GM21515 (cell line): ENCODE data around the gene CDH2.

Experiments
- ATAC-seq: cut with Tn5 transposase; IDR thresholded peaks from one replicate; pipeline ENCODE4 v1.9.1; 2021; ENCODE audit not compliant: unreplicated experiment

CDH2 gene

GRCh38 chr18:28002841-28003240 lies 174.1 kb downstream of the CDH2 start:
- ATAC-seq = no peak

GRCh38 chr18:27996801-27997272 lies 180.1 kb downstream of the CDH2 start:
- no peak for ATAC-seq

DNA sequence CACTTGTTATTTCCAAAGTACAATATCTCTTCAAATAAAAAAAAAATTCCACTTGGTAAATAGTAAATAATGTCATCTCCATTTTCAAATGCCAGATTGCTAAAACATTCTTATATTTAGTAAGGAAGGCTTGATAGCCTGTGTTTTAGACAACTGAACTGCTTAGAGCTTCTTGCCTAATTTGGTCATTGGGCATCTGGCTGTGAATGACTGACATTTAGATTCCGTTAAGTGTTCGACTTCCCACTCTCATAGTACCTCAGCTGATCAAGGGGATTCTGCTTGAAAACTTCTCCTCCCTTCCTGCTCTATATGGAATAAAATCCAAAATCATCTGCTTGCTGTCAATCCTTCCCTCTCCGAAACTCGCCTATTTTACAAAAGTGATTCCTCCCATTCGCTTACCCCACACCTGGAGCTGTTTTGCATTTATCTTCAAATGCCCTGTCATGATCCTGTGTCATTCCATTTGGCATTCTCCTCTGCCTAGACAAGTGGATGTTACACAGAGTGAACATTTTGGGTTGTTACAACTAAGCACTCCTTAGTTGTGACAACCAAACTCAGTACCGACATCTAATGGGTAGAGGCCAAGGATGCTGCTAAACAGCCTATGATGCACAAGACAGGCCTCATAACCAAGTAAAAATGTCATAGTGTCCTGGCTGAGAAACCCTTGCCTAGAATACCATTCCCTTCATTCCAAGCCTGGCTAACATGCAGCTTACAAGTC lies 181.0 kb downstream of the CDH2 start:
- ATAC-seq = no peak

- ATAC-seq = no peak
These were observed 182.4 kb downstream of the CDH2 start for GRCh38 chr18:27994571-27994970.

DNA sequence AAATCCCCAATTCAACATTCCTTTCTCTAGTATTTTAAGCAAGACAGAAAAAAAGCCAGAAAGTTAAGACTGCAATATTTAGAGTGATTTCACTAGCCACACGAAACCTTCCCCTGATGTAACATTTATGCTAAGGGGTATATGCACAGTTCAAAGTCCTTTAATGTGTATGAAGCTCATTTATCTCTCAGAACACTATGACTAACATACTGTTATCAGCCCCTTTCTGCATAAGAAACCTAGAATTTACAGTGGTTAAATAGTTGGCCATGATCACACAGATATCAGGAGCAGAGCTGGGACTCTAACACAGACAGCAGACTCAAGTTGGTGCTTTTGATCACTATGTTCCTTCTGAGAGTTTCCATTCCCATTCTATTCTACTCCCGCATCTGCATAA lies 185.5 kb downstream of the CDH2 start:
- ATAC-seq = no peak

DNA sequence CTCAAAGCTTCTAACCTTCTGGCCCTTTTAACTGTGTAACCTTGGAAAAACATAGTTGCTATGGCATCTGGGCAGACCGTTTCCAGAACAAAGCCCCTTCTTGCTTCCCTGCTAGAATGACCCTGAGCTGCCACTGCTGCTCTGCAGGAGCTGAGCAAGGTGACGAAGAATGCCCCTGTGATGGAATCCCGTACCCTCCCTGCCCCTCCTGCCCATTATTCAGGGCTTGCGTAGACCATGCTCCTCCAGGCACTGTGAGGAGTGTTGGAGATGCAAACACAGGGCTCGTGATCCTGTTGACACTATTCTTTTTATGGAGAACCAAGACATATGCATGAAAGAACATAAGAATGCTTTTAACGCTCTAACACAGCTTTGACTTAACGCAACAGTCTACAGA lies 191.1 kb downstream of the CDH2 start:
- no peak for ATAC-seq

DNA sequence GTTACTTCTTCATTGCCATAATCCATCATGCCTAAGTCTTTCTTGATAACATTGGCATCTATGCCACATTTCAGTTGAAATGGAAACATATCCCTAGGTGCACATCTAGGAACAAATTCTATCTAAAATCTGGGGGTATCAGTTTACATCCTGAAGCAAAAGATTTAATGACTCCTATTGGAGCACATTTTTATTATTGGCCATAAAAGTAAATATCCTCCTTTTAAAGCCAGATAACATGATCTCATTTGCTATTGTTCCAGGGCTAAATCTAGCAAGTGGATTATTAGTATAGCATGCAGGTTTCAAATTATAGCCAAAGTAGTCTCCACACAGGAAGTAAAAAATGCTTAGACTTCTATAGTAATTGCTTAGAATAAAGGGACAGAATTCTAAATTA lies 193.2 kb downstream of the CDH2 start:
- no peak for ATAC-seq

DNA sequence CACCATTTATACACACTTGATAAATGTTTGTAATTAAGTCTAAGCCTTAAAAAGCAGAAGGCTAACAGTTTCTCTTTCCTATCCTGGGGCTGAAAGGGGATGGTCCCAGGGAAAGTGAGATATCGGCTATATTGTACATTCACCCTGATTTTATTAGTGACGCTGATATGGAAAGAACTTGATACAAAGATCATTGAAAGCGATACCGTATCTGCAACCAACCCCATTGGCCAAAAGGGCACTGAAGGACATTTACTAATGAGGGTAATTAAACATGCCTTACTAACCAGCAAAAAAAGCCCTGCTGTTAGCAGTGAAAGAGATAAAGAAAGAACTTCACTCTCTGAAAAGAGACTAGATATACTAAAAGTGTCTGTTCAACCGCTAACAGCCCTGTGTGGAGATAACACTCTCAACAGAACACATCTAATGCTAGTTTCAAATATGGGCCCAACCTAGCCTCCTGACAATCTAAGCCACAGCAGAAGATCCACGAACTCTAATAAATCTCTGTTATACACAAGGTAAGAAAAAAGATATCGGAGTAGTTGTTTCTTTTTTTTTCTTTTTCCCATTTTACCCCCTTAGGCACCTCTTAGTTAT lies 200.0 kb downstream of the CDH2 start:
- no peak for ATAC-seq

DNA sequence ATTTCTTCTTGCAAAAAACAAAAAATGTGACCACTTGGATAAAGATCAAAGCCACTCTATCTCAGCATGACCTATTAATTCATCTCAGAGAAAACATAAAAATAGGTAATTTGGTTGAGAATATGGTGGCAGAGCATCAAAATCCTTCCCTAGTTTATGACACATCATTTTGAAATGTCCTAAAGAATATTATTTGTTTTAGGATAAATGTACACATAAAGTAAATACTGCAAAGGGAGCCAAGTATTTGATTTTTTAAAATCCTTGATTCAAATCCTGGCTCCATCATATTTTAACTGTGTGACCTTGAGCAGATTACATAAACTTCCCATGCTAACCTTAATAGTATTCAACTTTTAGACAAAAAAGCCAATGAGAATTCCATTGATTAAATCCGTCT lies 206.6 kb downstream of the CDH2 start:
- ATAC-seq = no peak

GRCh38 chr18:27969206-27969605 lies 207.7 kb downstream of the CDH2 start:
- no peak for ATAC-seq

- ATAC-seq = no peak
These were observed 208.8 kb downstream of the CDH2 start for GRCh38 chr18:27967913-27968824.

DNA sequence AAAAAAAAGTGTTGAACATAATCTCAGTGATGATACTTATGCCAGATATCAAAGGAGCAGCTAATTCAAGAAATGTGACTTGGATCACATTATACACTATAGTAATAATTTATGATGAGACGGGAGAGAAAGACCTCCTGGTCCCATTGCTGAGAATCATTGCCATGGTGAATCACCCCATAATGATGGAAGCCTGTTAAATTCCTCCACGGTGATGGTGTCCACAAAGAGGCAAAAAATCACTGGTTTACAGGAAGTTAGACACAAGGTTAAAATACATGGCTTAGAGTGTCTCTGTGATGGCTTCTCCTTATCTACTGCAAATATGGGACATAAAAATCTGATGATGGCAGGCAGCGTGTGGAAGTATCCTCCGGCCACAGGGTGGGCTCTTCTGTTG lies 210.0 kb downstream of the CDH2 start:
- no peak for ATAC-seq

- no peak for ATAC-seq
These were observed 212.1 kb downstream of the CDH2 start for GRCh38 chr18:27964811-27965210.

DNA sequence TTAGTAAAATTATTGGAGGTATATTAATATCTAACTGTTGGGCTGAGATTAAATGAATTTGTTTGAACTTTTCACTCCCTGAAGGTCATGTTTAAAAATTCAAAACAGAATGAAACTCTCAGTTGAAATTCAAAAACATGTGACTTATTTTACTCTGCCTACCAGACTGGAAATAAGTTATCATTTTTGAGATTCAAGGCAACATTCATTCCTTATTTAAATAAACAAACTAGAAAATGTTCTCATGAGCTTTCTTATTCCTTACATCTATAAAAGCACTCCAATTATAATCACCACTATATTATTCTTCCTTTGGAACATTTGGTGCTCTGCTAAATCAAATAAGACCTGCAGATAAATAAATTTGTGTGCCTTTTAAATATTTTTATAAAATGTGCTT lies 217.8 kb downstream of the CDH2 start:
- no peak for ATAC-seq

- ATAC-seq = no peak
These were observed 220.8 kb downstream of the CDH2 start for GRCh38 chr18:27956001-27956640.

DNA sequence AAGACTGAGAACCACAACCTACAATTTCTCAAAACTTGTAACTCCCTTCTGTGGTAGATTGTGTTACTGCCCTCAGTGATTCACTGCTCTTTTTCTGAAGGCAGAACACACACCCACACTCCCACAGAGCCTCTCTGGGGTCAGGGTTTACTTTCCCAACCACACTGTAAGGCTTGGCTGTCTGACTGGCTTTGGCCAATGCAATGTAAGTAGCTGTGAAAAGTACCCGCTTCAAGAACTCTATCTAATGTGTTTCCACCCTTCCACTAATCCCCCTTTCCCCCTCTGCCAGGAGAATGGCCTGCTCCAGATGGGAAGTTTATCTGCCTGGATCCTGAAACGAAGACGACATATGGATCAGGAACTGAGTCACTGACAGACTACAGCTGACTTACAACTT lies 222.7 kb downstream of the CDH2 start:
- ATAC-seq = no peak

- ATAC-seq = no peak
These were observed 224.2 kb downstream of the CDH2 start for GRCh38 chr18:27952741-27953140.

DNA sequence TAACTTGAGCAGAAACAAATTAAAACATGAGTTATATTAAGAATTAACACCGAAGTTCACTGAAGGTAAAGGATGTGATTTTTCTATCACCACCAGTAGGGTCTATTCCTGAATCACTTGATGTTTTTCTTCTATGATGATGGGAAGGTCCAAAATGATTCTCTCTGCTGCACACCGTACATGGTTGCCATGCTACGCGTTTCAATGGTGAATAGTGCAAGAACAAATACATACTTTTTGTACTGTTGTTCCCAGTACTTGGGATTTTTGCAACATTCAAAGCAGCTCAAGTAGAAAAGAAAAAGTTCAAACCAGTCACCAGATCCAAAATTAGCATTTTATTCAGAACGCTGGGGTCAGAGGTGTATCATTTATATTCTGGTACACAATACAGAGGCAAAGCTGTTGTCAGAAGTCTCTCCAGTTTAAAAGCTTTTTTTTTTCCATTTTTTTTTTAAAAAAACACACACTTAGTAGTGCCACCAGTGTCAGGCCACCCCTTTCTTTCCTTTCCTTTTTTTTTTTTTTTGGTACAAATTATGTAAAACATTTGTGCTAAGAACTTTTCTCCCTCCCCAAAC lies 226.2 kb downstream of the CDH2 start:
- ATAC-seq = no peak

- no peak for ATAC-seq
These were observed 227.9 kb downstream of the CDH2 start for GRCh38 chr18:27948986-27949385.

GRCh38 chr18:27942706-27943105 lies 234.2 kb downstream of the CDH2 start:
- ATAC-seq = no peak

- no peak for ATAC-seq
These were observed 245.4 kb downstream of the CDH2 start for GRCh38 chr18:27931535-27931934.
